ENCODE measurements around the gene GULP1.
"Not testable (repeated sequence)": the region's sequence is repeated elsewhere in the genome, so short reads cannot be mapped to it uniquely, and the experiment has no call there.

Gene GULP1

GRCh38 chr2:188529710-188530109, 238.0 kb downstream of the GULP1 start:
- no peak for DNase-seq (ENCODE audit: low spot score)

GRCh38 chr2:188534875-188535274, 243.2 kb downstream of the GULP1 start:
- DNase-seq (ENCODE audit: low spot score) = no peak

- DNase-seq (ENCODE audit: low spot score) = no peak
Observed at GRCh38 chr2:188551671-188552070, 260.0 kb downstream of the GULP1 start.

- DNase-seq (ENCODE audit: low spot score) = no peak
Observed at GRCh38 chr2:188557081-188557480, 265.4 kb downstream of the GULP1 start.

GRCh38 chr2:188559455-188559854, 267.8 kb downstream of the GULP1 start:
- not testable (repeated sequence) for DNase-seq (ENCODE audit: low spot score)

GRCh38 chr2:188561473-188561979, 269.9 kb downstream of the GULP1 start:
- no peak for DNase-seq (ENCODE audit: low spot score)

- DNase-seq (ENCODE audit: low spot score) = no peak
Observed at GRCh38 chr2:188569431-188570165, 277.9 kb downstream of the GULP1 start.

- DNase-seq (ENCODE audit: low spot score) = no peak
Observed at GRCh38 chr2:188570370-188570769, 278.7 kb downstream of the GULP1 start.

GRCh38 chr2:188571543-188572303, 280.0 kb downstream of the GULP1 start:
- DNase-seq (ENCODE audit: low spot score) = no peak

GRCh38 chr2:188572592-188572991, 280.9 kb downstream of the GULP1 start:
- no peak for DNase-seq (ENCODE audit: low spot score)

GRCh38 chr2:188573453-188573852, 281.8 kb downstream of the GULP1 start:
- DNase-seq (ENCODE audit: low spot score) = no peak

- DNase-seq (ENCODE audit: low spot score) = no peak
Observed at GRCh38 chr2:188576006-188576405, 284.3 kb downstream of the GULP1 start.

GRCh38 chr2:188576651-188577050, 285.0 kb downstream of the GULP1 start:
- no peak for DNase-seq (ENCODE audit: low spot score)

- no peak for DNase-seq (ENCODE audit: low spot score)
Observed at GRCh38 chr2:188577231-188577630, 285.6 kb downstream of the GULP1 start.

- DNase-seq (ENCODE audit: low spot score) = no peak
Observed at GRCh38 chr2:188580738-188581137, 289.1 kb downstream of the GULP1 start.

GRCh38 chr2:188582211-188582610, 290.5 kb downstream of the GULP1 start:
- no peak for DNase-seq (ENCODE audit: low spot score)

GRCh38 chr2:188588235-188588634, 296.6 kb downstream of the GULP1 start:
- DNase-seq (ENCODE audit: low spot score) = no peak

GRCh38 chr2:188596054-188596453, 304.4 kb downstream of the GULP1 start:
- DNase-seq (ENCODE audit: low spot score) = no peak

- DNase-seq (ENCODE audit: low spot score) = no peak
Observed at GRCh38 chr2:188598551-188598950, 306.9 kb downstream of the GULP1 start.

GRCh38 chr2:188599140-188599539, 307.5 kb downstream of the GULP1 start:
- no peak for DNase-seq (ENCODE audit: low spot score)

GRCh38 chr2:188600536-188601210, 309.0 kb downstream of the GULP1 start:
- DNase-seq (ENCODE audit: low spot score) = no peak

- no peak for DNase-seq (ENCODE audit: low spot score)
Observed at GRCh38 chr2:188601391-188601790, 309.7 kb downstream of the GULP1 start.

- no peak for DNase-seq (ENCODE audit: low spot score)
Observed at GRCh38 chr2:188601927-188602326, 310.3 kb downstream of the GULP1 start.
